ENCODE data around the gene NDUFAF2. TPM values are rescaled to one million over a fixed set of nuclear protein-coding genes. Genes with fewer than 3 reads are reported as not detected.
"Not testable (repeated sequence)": the region's sequence is repeated elsewhere in the genome, so short reads cannot be mapped to it uniquely, and the experiment has no call there.

The NDUFAF2 gene
- total RNA-seq, 3 donors from 2014 or later = 12.8 to 29.9 (median 19.5) TPM

DNA sequence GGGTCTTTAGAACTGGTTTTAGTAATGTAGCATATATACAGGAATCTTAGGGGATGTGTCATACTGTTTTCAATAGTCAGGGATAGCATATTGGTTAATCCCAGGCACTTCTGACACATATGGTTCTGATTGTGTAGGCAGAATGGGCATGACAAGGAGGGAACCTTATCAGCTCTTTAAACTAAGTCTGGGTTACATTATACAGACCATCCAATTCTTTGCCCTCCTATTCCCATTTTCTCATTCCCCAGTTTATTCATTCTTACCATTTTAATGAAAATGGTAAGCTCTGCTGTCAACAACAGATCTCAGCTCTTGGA is 85.1 kb downstream of the NDUFAF2 start:
- no peaks in the 10 kb centered on the region for H3K9me3 ChIP-seq
- no peak for DNase-seq
- TF ChIP-seq, protein P1, sequence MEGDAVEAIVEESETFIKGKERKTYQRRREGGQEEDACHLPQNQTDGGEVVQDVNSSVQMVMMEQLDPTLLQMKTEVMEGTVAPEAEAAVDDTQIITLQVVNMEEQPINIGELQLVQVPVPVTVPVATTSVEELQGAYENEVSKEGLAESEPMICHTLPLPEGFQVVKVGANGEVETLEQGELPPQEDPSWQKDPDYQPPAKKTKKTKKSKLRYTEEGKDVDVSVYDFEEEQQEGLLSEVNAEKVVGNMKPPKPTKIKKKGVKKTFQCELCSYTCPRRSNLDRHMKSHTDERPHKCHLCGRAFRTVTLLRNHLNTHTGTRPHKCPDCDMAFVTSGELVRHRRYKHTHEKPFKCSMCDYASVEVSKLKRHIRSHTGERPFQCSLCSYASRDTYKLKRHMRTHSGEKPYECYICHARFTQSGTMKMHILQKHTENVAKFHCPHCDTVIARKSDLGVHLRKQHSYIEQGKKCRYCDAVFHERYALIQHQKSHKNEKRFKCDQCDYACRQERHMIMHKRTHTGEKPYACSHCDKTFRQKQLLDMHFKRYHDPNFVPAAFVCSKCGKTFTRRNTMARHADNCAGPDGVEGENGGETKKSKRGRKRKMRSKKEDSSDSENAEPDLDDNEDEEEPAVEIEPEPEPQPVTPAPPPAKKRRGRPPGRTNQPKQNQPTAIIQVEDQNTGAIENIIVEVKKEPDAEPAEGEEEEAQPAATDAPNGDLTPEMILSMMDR (IDR thresholded peaks at IDR 0.05) = no peak
- intact Hi-C loops (cut with DNase I, micrococcal nuclease) = no loop called here
- H3K36me3 ChIP-seq (ENCODE audit: low read depth) = no peaks in the 10 kb centered on the region
- H3K4me3 ChIP-seq = no peak overlapping the region
- no peak for ATAC-seq
- H3K4me1 ChIP-seq (ENCODE audit: low read depth) = no peaks in the 10 kb centered on the region

DNA sequence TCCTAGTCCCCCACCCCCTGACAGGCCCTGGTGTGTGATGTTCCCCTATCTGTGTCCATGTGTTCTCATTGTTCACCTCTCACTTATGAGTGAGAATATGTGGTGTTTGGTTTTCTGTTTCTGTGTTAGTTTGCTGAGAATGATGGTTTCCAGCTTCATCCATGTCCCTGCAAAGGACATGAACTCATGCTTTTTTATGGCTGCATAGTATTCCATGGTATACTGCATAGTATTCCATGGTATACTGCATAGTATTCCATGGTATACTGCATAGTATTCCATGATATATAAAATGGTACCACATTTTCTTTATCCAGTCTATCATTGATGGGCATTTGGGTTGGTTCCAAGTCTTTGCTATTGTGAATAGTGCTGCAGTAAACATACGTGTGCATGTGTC is 86.3 kb downstream of the NDUFAF2 start:
- H3K9me3 ChIP-seq; intact Hi-C loops (cut with DNase I, micrococcal nuclease); H3K4me1 ChIP-seq (ENCODE audit: low read depth); H3K4me3 ChIP-seq; H3K36me3 ChIP-seq (ENCODE audit: low read depth); DNase-seq; ATAC-seq: not testable (repeated sequence)

DNA sequence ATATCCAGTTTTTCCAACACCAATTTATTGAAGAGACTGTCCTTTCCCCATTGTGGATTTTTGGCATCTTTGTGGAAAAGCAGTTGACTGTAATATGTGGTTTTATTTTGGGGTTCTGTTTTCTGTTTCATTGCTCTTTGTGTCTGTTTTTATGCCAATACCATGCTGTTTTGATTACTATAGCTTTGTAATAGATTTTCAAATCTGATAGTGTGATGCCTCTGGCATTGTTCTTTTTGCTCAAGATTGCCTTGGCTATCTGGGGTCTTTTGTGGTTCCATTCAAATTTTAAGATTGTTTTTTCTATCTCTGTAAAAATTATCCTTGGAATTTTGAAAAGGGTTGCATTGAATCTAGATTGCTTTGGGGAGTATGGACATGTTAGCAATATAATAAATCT is 99.5 kb downstream of the NDUFAF2 start:
- TF ChIP-seq, protein P1 (IDR thresholded peaks at IDR 0.05) = no peak
- no peaks in the 10 kb centered on the region for H3K36me3 ChIP-seq (ENCODE audit: low read depth)
- H3K4me1 ChIP-seq (ENCODE audit: low read depth) = no peaks in the 10 kb centered on the region
- DNase-seq = no peak
- intact Hi-C loops (cut with DNase I, micrococcal nuclease) = no loop called here
- peaks cover 5% of the 10 kb centered on the region for H3K9me3 ChIP-seq
- no peak overlapping the region for H3K4me3 ChIP-seq
- no peak for ATAC-seq

DNA sequence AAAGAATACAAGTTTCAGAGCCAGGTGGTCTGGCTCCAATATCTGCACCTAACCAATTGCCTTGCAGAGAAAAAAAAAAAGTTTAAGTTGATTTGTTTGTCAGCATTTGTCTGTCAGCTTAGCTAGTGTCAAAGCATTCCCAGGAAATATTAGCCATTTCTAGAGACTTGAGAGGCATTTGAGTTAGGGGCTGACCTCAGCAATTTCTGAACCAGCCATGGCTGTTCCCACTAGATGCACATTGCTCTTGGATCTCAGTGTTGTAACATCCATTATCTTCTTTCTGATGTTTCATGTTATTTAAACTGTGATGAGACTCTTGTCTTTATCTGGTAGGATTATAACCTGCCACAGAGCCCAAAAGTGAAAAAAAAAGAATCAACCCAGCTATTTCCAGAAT is 102.3 kb downstream of the NDUFAF2 start:
- Histone ChIP-seq H3K4me3 (no peak overlapping the region), H3K9me3 (peaks cover 5% of the 10 kb centered on the region), H3K4me1 (ENCODE audit: low read depth) (peaks cover 3% of the 10 kb centered on the region), H3K36me3 (ENCODE audit: low read depth) (no peaks in the 10 kb centered on the region)
- no peak for ATAC-seq
- TF ChIP-seq, protein P1 (IDR thresholded peaks at IDR 0.05) = no peak
- intact Hi-C loops (cut with DNase I, micrococcal nuclease) = no loop called here
- DNase-seq = no peak

DNA sequence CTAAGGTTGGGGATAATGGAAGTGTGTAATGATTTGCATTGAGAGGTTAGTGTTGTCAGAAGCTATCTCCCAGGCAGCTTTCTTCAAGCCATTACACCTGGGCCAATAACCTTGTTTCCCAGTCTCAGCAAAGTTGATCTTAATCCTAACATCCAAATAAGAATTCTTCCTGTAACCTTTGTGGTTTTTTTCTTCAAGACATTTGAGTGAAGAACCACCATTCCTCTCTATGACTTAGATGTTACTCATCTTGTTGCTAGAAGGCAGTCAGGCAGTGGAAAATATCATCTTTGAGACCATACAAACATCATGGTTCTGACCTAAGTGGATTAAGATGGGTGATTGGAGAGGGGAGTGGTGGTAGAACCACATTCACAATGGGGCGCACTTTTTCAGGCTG is 103.5 kb downstream of the NDUFAF2 start:
- intact Hi-C loops (cut with DNase I, micrococcal nuclease) = no loop called here

DNA sequence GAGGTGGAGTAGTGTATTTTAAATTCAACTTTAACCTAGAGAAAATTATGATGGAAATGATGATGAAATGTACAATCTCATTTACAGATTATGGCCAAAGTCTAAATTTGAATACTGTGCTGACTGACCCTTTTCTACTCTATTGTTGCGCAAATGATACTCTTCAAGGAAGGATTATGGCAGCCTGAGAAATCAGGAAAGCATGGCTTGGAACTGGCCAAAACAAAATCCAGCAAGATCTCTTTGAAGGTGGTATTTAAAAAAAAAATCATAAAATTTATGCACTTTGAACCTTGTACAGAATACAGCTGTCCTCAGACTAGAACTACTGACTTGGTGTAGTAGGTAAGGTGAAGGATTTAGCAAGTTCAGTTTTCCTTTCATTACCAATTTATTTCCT is 105.3 kb downstream of the NDUFAF2 start:
- Histone ChIP-seq H3K4me3 (no peak overlapping the region), H3K4me1 (ENCODE audit: low read depth) (peaks cover 6% of the 10 kb centered on the region), H3K36me3 (ENCODE audit: low read depth) (no peaks in the 10 kb centered on the region), H3K9me3 (no peaks in the 10 kb centered on the region)
- intact Hi-C loops (cut with DNase I, micrococcal nuclease) = loop anchor here in 1 of 2 donors (10.0 kb wide), 1 partner anchor 605 kb away; no protein-coding TSS in a partner anchor
- DNase-seq (no peak), ATAC-seq (peak; percentile 75)
- TF ChIP-seq, protein P1 (IDR thresholded peaks at IDR 0.05) = no peak

More for the DNA sequence above, 103.5 kb downstream of the NDUFAF2 start:
- Histone ChIP-seq H3K36me3 (ENCODE audit: low read depth) (no peaks in the 10 kb centered on the region), H3K4me3 (no peak overlapping the region), H3K4me1 (ENCODE audit: low read depth) (peaks cover 6% of the 10 kb centered on the region), H3K9me3 (peaks cover 5% of the 10 kb centered on the region)
- DNase-seq (no peak), ATAC-seq (no peak)
- TF ChIP-seq, protein P1 (IDR thresholded peaks at IDR 0.05) = no peak
